ENCODE results near the gene HECTD1. TPM values are rescaled to one million over a fixed set of nuclear protein-coding genes. Genes with fewer than 3 reads are reported as not detected.
A peak's percentile ranks its signal among the peaks of the same experiment; 100 is the strongest.
"Not testable (repeated sequence)": the region's sequence is repeated elsewhere in the genome, so short reads cannot be mapped to it uniquely, and the experiment has no call there.

The HECTD1 gene
- total RNA-seq, 1 experiment from 2014 or later: 88.5 TPM

GRCh38 chr14:31097081-31097480 is 110.5 kb downstream of the HECTD1 start:
- ChIA-PET POLR2A (no interaction called here), CTCF (no interaction called here)

DNA sequence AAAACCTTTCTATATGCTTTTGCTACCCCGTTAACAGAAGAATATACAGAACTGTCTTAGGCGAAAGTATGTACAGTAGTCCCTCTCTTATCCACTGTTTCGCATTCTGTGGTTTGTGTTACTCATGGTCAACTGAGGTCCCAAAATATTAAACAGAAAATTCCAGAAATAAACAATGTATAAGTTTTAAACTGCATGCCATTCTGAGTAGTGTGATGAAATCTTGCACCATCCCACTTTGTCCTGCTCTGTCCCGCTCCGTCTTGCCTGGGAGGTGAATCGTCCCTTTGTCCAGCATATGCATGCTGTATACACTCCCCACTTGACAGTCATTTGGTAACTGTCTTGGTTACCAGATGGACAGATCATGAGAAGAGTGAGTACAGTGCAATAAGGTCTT is 111.3 kb downstream of the HECTD1 start:
- POLR2A ChIA-PET: no interaction called here
- DNase-seq (ENCODE audit: low spot score) (no peak), ATAC-seq (no peak)
- Mint-ChIP-seq H3K9me3 (no peaks in the 10 kb centered on the region), H3K36me3 (peaks cover 26% of the 10 kb centered on the region), H3K27ac (peak overlapping the region; percentile 49), H3K4me1 (no peaks in the 10 kb centered on the region), H3K4me3 (no peak overlapping the region), H3K27me3 (ENCODE audit: low read depth) (no peaks in the 10 kb centered on the region)
- CTCF ChIA-PET: no interaction called here
- TF ChIP-seq GABPB1 (CRISPR knock-in tag; IDR thresholded peaks at IDR 0.05) (peak; percentile 71), CTCF (IDR thresholded peaks at IDR 0.05) (no peak), NR1H2 (CRISPR knock-in tag; IDR thresholded peaks at IDR 0.05) (no peak), AR (CRISPR knock-in tag; IDR thresholded peaks at IDR 0.05) (no peak)
- TF ChIP-seq, protein P1, sequence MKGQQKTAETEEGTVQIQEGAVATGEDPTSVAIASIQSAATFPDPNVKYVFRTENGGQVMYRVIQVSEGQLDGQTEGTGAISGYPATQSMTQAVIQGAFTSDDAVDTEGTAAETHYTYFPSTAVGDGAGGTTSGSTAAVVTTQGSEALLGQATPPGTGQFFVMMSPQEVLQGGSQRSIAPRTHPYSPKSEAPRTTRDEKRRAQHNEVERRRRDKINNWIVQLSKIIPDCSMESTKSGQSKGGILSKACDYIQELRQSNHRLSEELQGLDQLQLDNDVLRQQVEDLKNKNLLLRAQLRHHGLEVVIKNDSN (CRISPR knock-in tag; IDR thresholded peaks at IDR 0.05): no peak

More at GRCh38 chr14:31097081-31097480, 110.5 kb downstream of the HECTD1 start:
- Mint-ChIP-seq H3K27me3 (ENCODE audit: low read depth) (no peaks in the 10 kb centered on the region), H3K36me3 (peaks cover 34% of the 10 kb centered on the region), H3K27ac (no peak overlapping the region), H3K4me3 (no peak overlapping the region), H3K9me3 (no peaks in the 10 kb centered on the region), H3K4me1 (no peaks in the 10 kb centered on the region)
- DNase-seq (ENCODE audit: low spot score) (no peak), ATAC-seq (no peak)
- TF ChIP-seq, protein P2, sequence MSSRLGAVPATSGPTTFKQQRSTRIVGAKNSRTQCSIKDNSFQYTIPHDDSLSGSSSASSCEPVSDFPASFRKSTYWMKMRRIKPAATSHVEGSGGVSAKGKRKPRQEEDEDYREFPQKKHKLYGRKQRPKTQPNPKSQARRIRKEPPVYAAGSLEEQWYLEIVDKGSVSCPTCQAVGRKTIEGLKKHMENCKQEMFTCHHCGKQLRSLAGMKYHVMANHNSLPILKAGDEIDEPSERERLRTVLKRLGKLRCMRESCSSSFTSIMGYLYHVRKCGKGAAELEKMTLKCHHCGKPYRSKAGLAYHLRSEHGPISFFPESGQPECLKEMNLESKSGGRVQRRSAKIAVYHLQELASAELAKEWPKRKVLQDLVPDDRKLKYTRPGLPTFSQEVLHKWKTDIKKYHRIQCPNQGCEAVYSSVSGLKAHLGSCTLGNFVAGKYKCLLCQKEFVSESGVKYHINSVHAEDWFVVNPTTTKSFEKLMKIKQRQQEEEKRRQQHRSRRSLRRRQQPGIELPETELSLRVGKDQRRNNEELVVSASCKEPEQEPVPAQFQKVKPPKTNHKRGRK (CRISPR knock-in tag; IDR thresholded peaks at IDR 0.05; ENCODE audit: borderline replicate concordance): no peak
- TF ChIP-seq AR (CRISPR knock-in tag; IDR thresholded peaks at IDR 0.05): no peak
- no peak for TF ChIP-seq MYBL2 (CRISPR knock-in tag; IDR thresholded peaks at IDR 0.05)

GRCh38 chr14:31095817-31096216 is 111.8 kb downstream of the HECTD1 start:
- DNase-seq (ENCODE audit: low spot score); POLR2A ChIA-PET; H3K4me1 Mint-ChIP-seq; H3K27me3 Mint-ChIP-seq (ENCODE audit: low read depth); ATAC-seq; H3K9me3 Mint-ChIP-seq; H3K4me3 Mint-ChIP-seq: not testable (repeated sequence)
- CTCF ChIA-PET: interaction anchor here (1.0 kb wide), 1 partner anchor 13 kb away, joined by 3 read pairs; no protein-coding TSS in a partner anchor
- Mint-ChIP-seq H3K27ac (0 out of 2 replicates have a peak overlapping the region, but pooled peaks have one; percentile 49), H3K36me3 (peaks cover 22% of the 10 kb centered on the region)

DNA sequence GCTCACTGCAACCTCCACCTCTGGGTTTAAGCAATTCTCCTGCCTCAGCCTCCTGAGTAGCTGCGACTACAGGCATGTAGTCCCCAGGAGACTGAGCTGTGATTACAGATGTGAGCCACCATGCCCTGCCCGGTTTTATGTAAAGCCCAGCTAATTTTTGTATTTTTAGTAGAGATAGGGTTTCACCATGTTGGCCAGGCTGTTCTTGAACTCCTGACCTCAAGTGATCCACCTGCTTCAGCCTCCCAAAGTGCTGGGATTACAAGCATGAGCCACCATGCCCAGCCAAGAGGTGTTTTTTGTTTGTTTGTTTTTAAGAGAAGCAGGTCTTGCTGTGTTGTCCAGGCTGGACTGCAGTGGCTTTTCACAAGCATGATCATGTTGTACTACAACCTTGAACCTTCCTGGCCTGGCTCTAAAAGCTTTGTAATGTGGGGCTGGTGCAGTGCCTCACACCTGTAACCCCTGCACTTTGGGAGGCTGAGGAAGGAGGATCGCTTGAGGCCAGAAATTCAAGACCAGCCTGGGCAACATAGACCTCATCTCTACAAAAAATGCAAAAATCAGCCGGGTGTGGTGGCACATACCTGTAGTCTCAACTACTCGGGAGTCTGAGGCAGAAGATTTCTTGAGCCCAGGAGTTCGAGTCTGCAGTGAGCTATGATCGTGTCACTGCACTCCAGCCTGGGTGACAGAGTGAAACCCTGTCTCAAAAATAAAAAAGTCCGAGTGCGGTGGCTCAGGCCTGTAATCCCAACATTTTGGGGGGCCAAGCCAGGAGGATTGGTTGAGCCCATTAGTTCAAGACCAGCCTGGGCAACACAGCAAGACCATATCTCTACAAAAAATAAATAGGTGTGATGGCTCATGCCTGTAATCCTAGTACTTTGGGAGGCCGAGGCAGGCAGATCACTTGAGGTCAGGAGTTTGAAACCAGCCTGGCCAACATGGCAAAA is 113.4 kb downstream of the HECTD1 start:
- H3K4me1 Mint-ChIP-seq; ATAC-seq; H3K4me3 Mint-ChIP-seq; DNase-seq (ENCODE audit: low spot score); H3K27ac Mint-ChIP-seq; CTCF ChIA-PET; H3K27me3 Mint-ChIP-seq (ENCODE audit: low read depth); H3K36me3 Mint-ChIP-seq; POLR2A ChIA-PET; H3K9me3 Mint-ChIP-seq: not testable (repeated sequence)

Data from WTC11 (cell line).